Measurements from ENCODE around the gene SLC39A9.

GRCh38 chr14:69499436-69499835, 100.9 kb downstream of the SLC39A9 start:
- no peak for TF ChIP-seq ZNF274 (IDR thresholded peaks at IDR 0.05; ENCODE audit: low read depth, low read length)
- no peak for TF ChIP-seq YY1 (IDR thresholded peaks at IDR 0.05; ENCODE audit: insufficient read depth, insufficient read length)
- no peak for TF ChIP-seq SUZ12 (IDR thresholded peaks at IDR 0.05; ENCODE audit: extremely low read depth, insufficient read depth, insufficient read length)
